ENCODE results near the gene GPR156. TPM values are rescaled to one million over a fixed set of nuclear protein-coding genes. Genes with fewer than 3 reads are reported as not detected.
A peak's percentile ranks its signal among the peaks of the same experiment; 100 is the strongest.

The GPR156 gene
- polyA plus RNA-seq, 1 experiment = 0.44 TPM

DNA sequence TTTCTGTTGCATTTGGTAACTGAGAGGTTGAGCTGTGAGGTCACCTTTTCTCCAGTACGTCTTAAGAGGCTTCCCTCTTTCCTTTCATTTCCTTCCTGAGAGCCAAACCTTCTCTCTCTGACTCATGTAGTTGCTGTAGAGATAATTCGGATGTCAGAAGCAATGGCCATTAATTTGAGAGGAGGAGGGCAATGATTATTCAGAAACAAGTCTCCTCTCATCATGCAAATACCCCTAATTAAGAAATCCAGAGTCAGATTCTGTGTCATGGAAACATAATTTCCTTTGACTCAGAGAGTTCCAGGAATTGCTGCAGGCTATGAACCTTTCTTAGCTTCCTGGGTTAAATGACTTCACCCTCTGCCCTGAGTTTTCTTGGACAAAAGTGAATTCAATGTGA lies 131.7 kb downstream of the GPR156 start:
- ChIA-PET CTCF (interaction anchor here (0.7 kb wide), 1 partner anchor 39 kb away, joined by 3 read pairs; no protein-coding TSS in a partner anchor), POLR2A (interaction anchor here (0.6 kb wide), 2 partner anchors 9 to 25 kb away, joined by 3 to 4 read pairs; no protein-coding TSS in a partner anchor)
- peak; percentile 86 for DNase-seq (ENCODE audit: low read depth)
- H3K4me3 ChIP-seq (ENCODE audit: low read depth, low read length) = no peak overlapping the region
- TF ChIP-seq, protein P1, sequence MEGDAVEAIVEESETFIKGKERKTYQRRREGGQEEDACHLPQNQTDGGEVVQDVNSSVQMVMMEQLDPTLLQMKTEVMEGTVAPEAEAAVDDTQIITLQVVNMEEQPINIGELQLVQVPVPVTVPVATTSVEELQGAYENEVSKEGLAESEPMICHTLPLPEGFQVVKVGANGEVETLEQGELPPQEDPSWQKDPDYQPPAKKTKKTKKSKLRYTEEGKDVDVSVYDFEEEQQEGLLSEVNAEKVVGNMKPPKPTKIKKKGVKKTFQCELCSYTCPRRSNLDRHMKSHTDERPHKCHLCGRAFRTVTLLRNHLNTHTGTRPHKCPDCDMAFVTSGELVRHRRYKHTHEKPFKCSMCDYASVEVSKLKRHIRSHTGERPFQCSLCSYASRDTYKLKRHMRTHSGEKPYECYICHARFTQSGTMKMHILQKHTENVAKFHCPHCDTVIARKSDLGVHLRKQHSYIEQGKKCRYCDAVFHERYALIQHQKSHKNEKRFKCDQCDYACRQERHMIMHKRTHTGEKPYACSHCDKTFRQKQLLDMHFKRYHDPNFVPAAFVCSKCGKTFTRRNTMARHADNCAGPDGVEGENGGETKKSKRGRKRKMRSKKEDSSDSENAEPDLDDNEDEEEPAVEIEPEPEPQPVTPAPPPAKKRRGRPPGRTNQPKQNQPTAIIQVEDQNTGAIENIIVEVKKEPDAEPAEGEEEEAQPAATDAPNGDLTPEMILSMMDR (IDR thresholded peaks at IDR 0.05; ENCODE audit: insufficient read depth, low read depth, low read length) = no peak
- no peaks in the 10 kb centered on the region for H3K36me3 ChIP-seq (ENCODE audit: control insufficient read depth, insufficient read depth, low read length)
- no peaks in the 10 kb centered on the region for H3K27me3 ChIP-seq (ENCODE audit: control insufficient read depth, insufficient read depth, low read length)

DNA sequence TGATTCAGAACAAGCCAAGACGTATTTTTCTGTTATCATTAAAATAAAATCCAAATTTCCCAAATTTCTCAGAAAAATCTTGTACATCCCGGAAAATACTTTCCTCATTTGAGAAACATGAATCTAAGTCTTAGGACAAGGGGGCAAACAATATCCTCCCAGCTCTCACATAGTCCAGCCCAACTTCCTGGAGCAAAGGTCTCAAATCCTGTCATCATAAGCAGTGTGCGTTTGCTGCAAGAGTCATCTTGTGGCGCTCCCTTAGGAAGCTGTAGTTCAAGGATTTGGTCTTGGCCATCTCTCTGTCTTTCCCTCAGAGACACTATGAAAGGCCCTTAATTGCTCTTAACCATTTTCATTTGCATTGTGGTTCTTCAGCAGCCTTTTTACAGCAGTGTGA lies 133.2 kb downstream of the GPR156 start:
- no peak for DNase-seq (ENCODE audit: low read depth)
- Histone ChIP-seq H3K27me3 (ENCODE audit: control insufficient read depth, insufficient read depth, low read length) (no peaks in the 10 kb centered on the region), H3K4me3 (ENCODE audit: low read depth, low read length) (no peak overlapping the region), H3K36me3 (ENCODE audit: control insufficient read depth, insufficient read depth, low read length) (no peaks in the 10 kb centered on the region)
- TF ChIP-seq, protein P1 (IDR thresholded peaks at IDR 0.05; ENCODE audit: insufficient read depth, low read depth, low read length) = no peak
- POLR2A ChIA-PET = interaction anchor here (0.8 kb wide), 1 partner anchor 56 kb away, joined by 3 read pairs; no protein-coding TSS in a partner anchor
- CTCF ChIA-PET = interaction anchor here (1.1 kb wide), 1 partner anchor 19 kb away, joined by 3 read pairs; no protein-coding TSS in a partner anchor

- Histone ChIP-seq H3K27me3 (ENCODE audit: control insufficient read depth, insufficient read depth, low read length) (no peaks in the 10 kb centered on the region), H3K36me3 (ENCODE audit: control insufficient read depth, insufficient read depth, low read length) (no peaks in the 10 kb centered on the region), H3K4me3 (ENCODE audit: low read depth, low read length) (no peak overlapping the region)
- TF ChIP-seq, protein P1 (IDR thresholded peaks at IDR 0.05; ENCODE audit: insufficient read depth, low read depth, low read length) = no peak
- POLR2A ChIA-PET = no interaction called here
- CTCF ChIA-PET = interaction anchor here (0.8 to 2.1 kb wide), 2 partner anchors 10 to 16 kb away, joined by 3 to 5 read pairs; no protein-coding TSS in a partner anchor
- DNase-seq (ENCODE audit: low read depth) = no peak
Observed at GRCh38 chr3:120148187-120148949, 136.7 kb downstream of the GPR156 start.

DNA sequence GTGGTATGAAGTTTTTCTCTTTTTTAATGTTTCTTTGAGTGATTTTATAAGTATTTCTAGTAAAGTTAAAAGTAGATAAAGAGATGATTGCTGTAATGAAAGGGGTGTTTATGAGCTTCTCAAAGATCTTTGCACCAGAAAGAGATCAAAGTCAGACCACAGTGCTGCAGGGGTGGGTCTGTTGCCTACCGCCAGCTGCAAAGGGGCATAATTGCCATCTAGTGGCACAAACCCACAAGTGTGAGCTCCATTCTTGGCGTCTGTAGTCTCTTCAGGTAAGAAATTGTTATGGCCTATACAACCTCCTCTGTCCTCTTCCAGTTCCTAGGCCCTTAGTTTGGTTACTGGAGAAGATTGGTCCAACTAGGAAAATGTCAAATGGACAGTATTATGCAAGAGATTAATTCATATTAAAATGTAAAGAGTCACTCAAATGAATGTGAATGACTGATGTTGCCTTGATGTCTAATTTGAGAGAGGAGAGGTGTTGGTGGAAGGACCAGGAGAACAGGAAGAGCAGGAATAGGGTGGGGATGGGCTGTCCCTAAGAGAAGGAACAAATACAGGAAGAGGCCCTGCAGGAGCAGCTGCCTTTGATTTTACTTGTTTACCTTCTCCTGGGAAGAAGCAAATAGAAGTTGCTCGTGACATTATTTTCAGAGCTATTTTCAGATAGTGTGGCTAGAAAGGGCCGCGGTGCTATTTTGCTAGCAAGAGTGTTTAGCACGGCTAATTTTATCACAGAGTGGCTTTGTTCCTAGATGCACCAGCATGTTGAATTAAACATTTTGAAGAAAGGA lies 137.8 kb downstream of the GPR156 start:
- ChIA-PET POLR2A (no interaction called here), CTCF (interaction anchor here (1.4 to 2.1 kb wide), 2 partner anchors 15 to 32 kb away, joined by 3 to 5 read pairs; no protein-coding TSS in a partner anchor)
- Histone ChIP-seq H3K4me3 (ENCODE audit: low read depth, low read length) (no peak overlapping the region), H3K36me3 (ENCODE audit: control insufficient read depth, insufficient read depth, low read length) (no peaks in the 10 kb centered on the region), H3K27me3 (ENCODE audit: control insufficient read depth, insufficient read depth, low read length) (no peaks in the 10 kb centered on the region)
- TF ChIP-seq, protein P1 (IDR thresholded peaks at IDR 0.05; ENCODE audit: insufficient read depth, low read depth, low read length) = no peak
- DNase-seq (ENCODE audit: low read depth) = no peak
